Astrocyte (in vitro differentiated cells and primary cell): ENCODE measurements around the gene PPP1R3E.

ENCODE experiments used
- CTCF ChIP-seq: IDR thresholded peaks from 2 replicates; pipeline ENCODE4 v1.5.1; 2011; ENCODE audit warnings: low read depth, mild to moderate bottlenecking, inconsistent platforms, low read length, moderate library complexity; ENCODE audit not compliant: insufficient read depth
- EZH2 ChIP-seq: IDR thresholded peaks from 2 replicates; pipeline ENCODE4 v1.6.1; 2012; ENCODE audit warnings: mild to moderate bottlenecking, low read length, inconsistent platforms; ENCODE audit not compliant: insufficient read depth

- TF ChIP-seq CTCF (no peak), EZH2 (no peak)
Observed at GRCh38 chr14:23308721-23309445, 6.2 kb upstream of the PPP1R3E start.
